ENCODE results near the gene ASPA. TPM values are rescaled to one million over a fixed set of nuclear protein-coding genes. Genes with fewer than 3 reads are reported as not detected.
"Not testable (repeated sequence)": the region's sequence is repeated elsewhere in the genome, so short reads cannot be mapped to it uniquely, and the experiment has no call there.

Gene ASPA
- total and polyA plus RNA-seq, 7 experiments from 2014 or later: not detected

- Histone ChIP-seq H3K27me3 (ENCODE audit: control insufficient read depth in 2 of 2, insufficient read depth in 2 of 2, low read length in 2 of 2) (no peaks in the 10 kb centered on the region), H3K4me1 (ENCODE audit: control insufficient read depth in 2 of 2, insufficient read depth in 2 of 2, low read length in 2 of 2) (no peaks in the 10 kb centered on the region), H3K27ac (ENCODE audit: low read depth, low read length) (no peak overlapping the region), H3K9me3 (ENCODE audit: control insufficient read depth in 2 of 3, low read length in 3 of 3) (no peaks in the 10 kb centered on the region), H3K36me3 (ENCODE audit: control insufficient read depth in 2 of 3, insufficient read depth in 3 of 3, low read length in 3 of 3) (no peaks in the 10 kb centered on the region), H3K4me3 (ENCODE audit: low read length) (no peak overlapping the region)
- POLR2A ChIA-PET: no interaction called here
- no peak for DNase-seq
- H3K9me3 Mint-ChIP-seq: peaks cover 0 to 4% (median 0%) of the 10 kb centered on the region in 11 donors
- intact Hi-C loops (cut with micrococcal nuclease): no loop called here
- no peaks in the 10 kb centered on the region for H3K36me3 Mint-ChIP-seq
- no peak overlapping the region for H3K4me3 Mint-ChIP-seq
- H3K4me1 Mint-ChIP-seq: no peaks in the 10 kb centered on the region
- CTCF ChIA-PET: no interaction called here
- no peak overlapping the region for H3K27ac Mint-ChIP-seq
- H3K27me3 Mint-ChIP-seq: peaks cover 16 to 35% (median 28%) of the 10 kb centered on the region in 5 donors
- no peak for ATAC-seq
Observed at GRCh38 chr17:3448059-3448665, 27.6 kb upstream of the ASPA start.

- H3K4me3 ChIP-seq (ENCODE audit: low read length); DNase-seq; H3K27me3 ChIP-seq (ENCODE audit: control insufficient read depth in 2 of 2, insufficient read depth in 2 of 2, low read length in 2 of 2); H3K9me3 Mint-ChIP-seq; H3K36me3 ChIP-seq (ENCODE audit: control insufficient read depth in 2 of 3, insufficient read depth in 3 of 3, low read length in 3 of 3); H3K4me3 Mint-ChIP-seq; CTCF ChIA-PET; intact Hi-C loops (cut with micrococcal nuclease); H3K4me1 ChIP-seq (ENCODE audit: control insufficient read depth in 2 of 2, insufficient read depth in 2 of 2, low read length in 2 of 2); H3K36me3 Mint-ChIP-seq; ATAC-seq; H3K27ac ChIP-seq (ENCODE audit: low read depth, low read length); H3K9me3 ChIP-seq (ENCODE audit: control insufficient read depth in 2 of 3, low read length in 3 of 3); H3K27ac Mint-ChIP-seq; POLR2A ChIA-PET; H3K4me1 Mint-ChIP-seq: not testable (repeated sequence)
- peaks cover 4 to 19% (median 9%) of the 10 kb centered on the region in 5 donors for H3K27me3 Mint-ChIP-seq
Observed at GRCh38 chr17:3466355-3466754, 9.4 kb upstream of the ASPA start.

- H3K27ac ChIP-seq (ENCODE audit: low read depth, low read length): no peak overlapping the region
- H3K27me3 Mint-ChIP-seq: peaks cover 8 to 15% (median 9%) of the 10 kb centered on the region in 5 donors
- DNase-seq: no peak
- H3K27ac Mint-ChIP-seq: no peak overlapping the region
- H3K9me3 Mint-ChIP-seq: peaks cover 0 to 2% (median 0%) of the 10 kb centered on the region in 11 donors
- ATAC-seq: no peak
- no peaks in the 10 kb centered on the region for H3K27me3 ChIP-seq (ENCODE audit: control insufficient read depth in 2 of 2, insufficient read depth in 2 of 2, low read length in 2 of 2)
- peaks cover 0 to 3% (median 0%) of the 10 kb centered on the region in 5 donors for H3K36me3 Mint-ChIP-seq
- no peaks in the 10 kb centered on the region for H3K9me3 ChIP-seq (ENCODE audit: control insufficient read depth in 2 of 3, low read length in 3 of 3)
- no peak overlapping the region for H3K4me3 ChIP-seq (ENCODE audit: low read length)
- POLR2A ChIA-PET: no interaction called here
- no peaks in the 10 kb centered on the region for H3K4me1 ChIP-seq (ENCODE audit: control insufficient read depth in 2 of 2, insufficient read depth in 2 of 2, low read length in 2 of 2)
- CTCF ChIA-PET: no interaction called here
- intact Hi-C loops (cut with micrococcal nuclease): no loop called here
- no peak overlapping the region for H3K4me3 Mint-ChIP-seq
- no peaks in the 10 kb centered on the region for H3K4me1 Mint-ChIP-seq
- H3K36me3 ChIP-seq (ENCODE audit: control insufficient read depth in 2 of 3, insufficient read depth in 3 of 3, low read length in 3 of 3): no peaks in the 10 kb centered on the region
Observed at GRCh38 chr17:3469529-3469928, 6.3 kb upstream of the ASPA start.

GRCh38 chr17:3471599-3471998 is 4.2 kb upstream of the ASPA start, which contains the start of gene SPATA22:
Gene SPATA22 (minus strand): TSS chr17:3471819. CDS start chr17:3469325, 2,494 bp downstream.
- DNase-seq (no peak), ATAC-seq (no peak)
- H3K27ac ChIP-seq (ENCODE audit: low read depth, low read length): no peak within 1 kb of the TSS
- Mint-ChIP-seq H3K36me3 (peaks cover 0 to 3% (median 0%) of the 10 kb centered on the region in 5 donors), H3K4me1 (peaks cover 0 to 7% (median 0%) of the 10 kb centered on the region in 7 donors), H3K27ac (no peak within 1 kb of the TSS), H3K27me3 (peaks cover 2 to 15% (median 8%) of the 10 kb centered on the region in 5 donors), H3K9me3 (no peaks in the 10 kb centered on the region), H3K4me3 (no peak within 1 kb of the TSS)
- H3K9me3 ChIP-seq (ENCODE audit: control insufficient read depth in 2 of 3, low read length in 3 of 3): no peaks in the 10 kb centered on the region
- intact Hi-C loops (cut with micrococcal nuclease): no loop called here
- H3K4me3 ChIP-seq (ENCODE audit: low read length): no peak within 1 kb of the TSS
- H3K4me1 ChIP-seq (ENCODE audit: control insufficient read depth in 2 of 2, insufficient read depth in 2 of 2, low read length in 2 of 2): no peaks in the 10 kb centered on the region
- H3K36me3 ChIP-seq (ENCODE audit: control insufficient read depth in 2 of 3, insufficient read depth in 3 of 3, low read length in 3 of 3): no peaks in the 10 kb centered on the region
- no peaks in the 10 kb centered on the region for H3K27me3 ChIP-seq (ENCODE audit: control insufficient read depth in 2 of 2, insufficient read depth in 2 of 2, low read length in 2 of 2)
- ChIA-PET POLR2A (no interaction called here), CTCF (no interaction called here)

- Mint-ChIP-seq H3K36me3 (peaks cover 0 to 3% (median 0%) of the 10 kb centered on the region in 5 donors), H3K9me3 (no peaks in the 10 kb centered on the region), H3K27me3 (peaks cover 0 to 15% (median 8%) of the 10 kb centered on the region in 5 donors), H3K4me1 (peaks cover 0 to 7% (median 0%) of the 10 kb centered on the region in 7 donors), H3K4me3 (no peak overlapping the region), H3K27ac (no peak overlapping the region)
- ATAC-seq (no peak), DNase-seq (no peak)
- Histone ChIP-seq H3K36me3 (ENCODE audit: control insufficient read depth in 2 of 3, insufficient read depth in 3 of 3, low read length in 3 of 3) (no peaks in the 10 kb centered on the region), H3K9me3 (ENCODE audit: control insufficient read depth in 2 of 3, low read length in 3 of 3) (no peaks in the 10 kb centered on the region), H3K4me1 (ENCODE audit: control insufficient read depth in 2 of 2, insufficient read depth in 2 of 2, low read length in 2 of 2) (no peaks in the 10 kb centered on the region), H3K4me3 (ENCODE audit: low read length) (no peak overlapping the region), H3K27me3 (ENCODE audit: control insufficient read depth in 2 of 2, insufficient read depth in 2 of 2, low read length in 2 of 2) (no peaks in the 10 kb centered on the region), H3K27ac (ENCODE audit: low read depth, low read length) (no peak overlapping the region)
- CTCF ChIA-PET: no interaction called here
- intact Hi-C loops (cut with micrococcal nuclease): no loop called here
- POLR2A ChIA-PET: no interaction called here
Observed at GRCh38 chr17:3472137-3472536, 3.7 kb upstream of the ASPA start.

- Histone ChIP-seq H3K27me3 (ENCODE audit: control insufficient read depth in 2 of 2, insufficient read depth in 2 of 2, low read length in 2 of 2) (no peaks in the 10 kb centered on the region), H3K36me3 (ENCODE audit: control insufficient read depth in 2 of 3, insufficient read depth in 3 of 3, low read length in 3 of 3) (no peaks in the 10 kb centered on the region), H3K4me1 (ENCODE audit: control insufficient read depth in 2 of 2, insufficient read depth in 2 of 2, low read length in 2 of 2) (no peaks in the 10 kb centered on the region), H3K4me3 (ENCODE audit: low read length) (no peak overlapping the region), H3K9me3 (ENCODE audit: control insufficient read depth in 2 of 3, low read length in 3 of 3) (no peaks in the 10 kb centered on the region), H3K27ac (ENCODE audit: low read depth, low read length) (no peak overlapping the region)
- peaks cover 0 to 7% (median 0%) of the 10 kb centered on the region in 7 donors for H3K4me1 Mint-ChIP-seq
- DNase-seq (no peak), ATAC-seq (no peak)
- ChIA-PET CTCF (no interaction called here), POLR2A (no interaction called here)
- no peaks in the 10 kb centered on the region for H3K9me3 Mint-ChIP-seq
- no peak overlapping the region for H3K4me3 Mint-ChIP-seq
- peaks cover 0 to 11% (median 8%) of the 10 kb centered on the region in 5 donors for H3K27me3 Mint-ChIP-seq
- intact Hi-C loops (cut with micrococcal nuclease): no loop called here
- no peak overlapping the region for H3K27ac Mint-ChIP-seq
- peaks cover 0 to 3% (median 0%) of the 10 kb centered on the region in 5 donors for H3K36me3 Mint-ChIP-seq
Observed at GRCh38 chr17:3474212-3474611, 1.6 kb upstream of the ASPA start.

GRCh38 chr17:3475251-3475685 is 529 bp upstream of the ASPA start:
- Histone ChIP-seq H3K4me3 (ENCODE audit: low read length) (no peak overlapping the region), H3K4me1 (ENCODE audit: control insufficient read depth in 2 of 2, insufficient read depth in 2 of 2, low read length in 2 of 2) (no peaks in the 10 kb centered on the region), H3K27me3 (ENCODE audit: control insufficient read depth in 2 of 2, insufficient read depth in 2 of 2, low read length in 2 of 2) (no peaks in the 10 kb centered on the region), H3K9me3 (ENCODE audit: control insufficient read depth in 2 of 3, low read length in 3 of 3) (no peaks in the 10 kb centered on the region), H3K36me3 (ENCODE audit: control insufficient read depth in 2 of 3, insufficient read depth in 3 of 3, low read length in 3 of 3) (no peaks in the 10 kb centered on the region), H3K27ac (ENCODE audit: low read depth, low read length) (no peak overlapping the region)
- Mint-ChIP-seq H3K4me1 (peaks cover 0 to 7% (median 0%) of the 10 kb centered on the region in 7 donors), H3K27ac (no peak overlapping the region), H3K36me3 (peaks cover 0 to under 1% (median 0%) of the 10 kb centered on the region in 5 donors), H3K27me3 (peaks cover 0 to 12% (median 8%) of the 10 kb centered on the region in 5 donors), H3K4me3 (no peak overlapping the region), H3K9me3 (no peaks in the 10 kb centered on the region)
- POLR2A ChIA-PET: no interaction called here
- DNase-seq (no peak), ATAC-seq (no peak)
- CTCF ChIA-PET: no interaction called here
- intact Hi-C loops (cut with micrococcal nuclease): no loop called here

All from naive thymus-derived CD4-positive, alpha-beta T cell (primary cell).